KG1 (cell line): Measurements from ENCODE around the gene OR13J1.

Source experiments
- DNase-seq: peaks from one replicate; lab custom pipeline; 2025; lab: John Stamatoyannopoulos, UW

OR13J1 gene

GRCh38 chr9:35859310-35859989 is 10.8 kb downstream of the OR13J1 start:
- no peak for DNase-seq

GRCh38 chr9:35858458-35858857 is 11.7 kb downstream of the OR13J1 start:
- DNase-seq, result no peak

- no peak for DNase-seq
These were observed 13.3 kb downstream of the OR13J1 start for GRCh38 chr9:35856882-35857281.

- no peak for DNase-seq
These were observed 14.0 kb downstream of the OR13J1 start for GRCh38 chr9:35856206-35856605.

- DNase-seq, result no peak
These were observed 16.0 kb downstream of the OR13J1 start for GRCh38 chr9:35854091-35854762.

GRCh38 chr9:35852876-35853865 is 17.0 kb downstream of the OR13J1 start:
- DNase-seq, result no peak

- no peak for DNase-seq
These were observed 17.9 kb downstream of the OR13J1 start for GRCh38 chr9:35852267-35852815.

GRCh38 chr9:35847792-35848572 is 22.2 kb downstream of the OR13J1 start:
- DNase-seq, result no peak

- no peak for DNase-seq
These were observed 24.1 kb downstream of the OR13J1 start for GRCh38 chr9:35845824-35846771.

GRCh38 chr9:35844628-35845270 is 25.5 kb downstream of the OR13J1 start:
- DNase-seq, result peak; percentile 83

GRCh38 chr9:35842795-35843194 is 27.4 kb downstream of the OR13J1 start:
- no peak for DNase-seq

- DNase-seq, result no peak
These were observed 28.0 kb downstream of the OR13J1 start for GRCh38 chr9:35842020-35842745.

GRCh38 chr9:35841645-35841900 is 28.6 kb downstream of the OR13J1 start:
- DNase-seq, result no peak

GRCh38 chr9:35840881-35841644 is 29.1 kb downstream of the OR13J1 start:
- no peak for DNase-seq

- DNase-seq, result no peak
These were observed 30.3 kb downstream of the OR13J1 start for GRCh38 chr9:35839926-35840325.

GRCh38 chr9:35836595-35836994 is 33.6 kb downstream of the OR13J1 start:
- no peak for DNase-seq

- DNase-seq, result no peak
These were observed 34.4 kb downstream of the OR13J1 start for GRCh38 chr9:35835766-35836165.

GRCh38 chr9:35835216-35835632 is 35.0 kb downstream of the OR13J1 start:
- no peak for DNase-seq
